H7 (cell line): ENCODE measurements around the gene COX4I1. TPM values are rescaled to one million over a fixed set of nuclear protein-coding genes. Genes with fewer than 3 reads are reported as not detected.

Experiments used
- DNase-seq: peaks from one replicate; pipeline ENCODE4 v3.0.0; 2012
- H3K27me3 ChIP-seq: 2 replicates; pipeline ENCODE4 v1.6.0; 2011; ENCODE audit warnings: mild to moderate bottlenecking, low read length; ENCODE audit not compliant: control insufficient read depth, insufficient read depth
- H3K36me3 ChIP-seq: replicated peaks from 2 replicates; pipeline ENCODE4 v1.5.1; 2011; ENCODE audit warnings: low read length; ENCODE audit not compliant: control insufficient read depth, insufficient read depth
- H3K4me3 ChIP-seq: 2 replicates; pipeline ENCODE4 v1.5.1; 2011; ENCODE audit warnings: low read depth, mild to moderate bottlenecking, control low read depth, low read length, moderate library complexity; ENCODE audit not compliant: insufficient read depth
- total RNA-seq: library from RNA; depleted of rRNA; stranded (reverse); fragments of >200 nt; shearing (Covaris generic); gene quantifications from 2 replicates; pipeline ENCODE4 v1.2.3, GENCODE V29; 2014

The COX4I1 gene
- total RNA-seq, 1 experiment from 2014 or later: 696 TPM

DNA sequence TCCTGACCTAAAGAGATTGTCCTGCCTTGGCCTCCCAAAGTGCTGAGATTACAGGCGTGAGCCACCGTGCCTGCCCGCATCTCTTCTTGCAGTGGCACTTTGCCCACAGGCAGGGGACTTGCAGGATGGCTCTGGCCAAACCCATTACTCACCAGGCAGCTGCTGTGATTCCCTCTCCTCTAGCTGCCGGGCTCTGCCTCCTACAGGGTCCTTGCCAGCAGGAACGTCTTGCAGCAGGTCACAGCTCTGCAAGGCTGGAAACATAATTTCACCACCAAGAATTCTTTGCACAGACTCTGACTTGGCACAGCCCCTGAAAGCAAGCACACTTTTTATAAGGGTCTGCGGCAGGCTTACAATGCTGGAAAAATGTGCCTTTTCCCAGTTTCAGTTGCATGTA is 20.3 kb downstream of the COX4I1 start:
- no peak for DNase-seq
- no peak overlapping the region for H3K4me3 ChIP-seq

DNA sequence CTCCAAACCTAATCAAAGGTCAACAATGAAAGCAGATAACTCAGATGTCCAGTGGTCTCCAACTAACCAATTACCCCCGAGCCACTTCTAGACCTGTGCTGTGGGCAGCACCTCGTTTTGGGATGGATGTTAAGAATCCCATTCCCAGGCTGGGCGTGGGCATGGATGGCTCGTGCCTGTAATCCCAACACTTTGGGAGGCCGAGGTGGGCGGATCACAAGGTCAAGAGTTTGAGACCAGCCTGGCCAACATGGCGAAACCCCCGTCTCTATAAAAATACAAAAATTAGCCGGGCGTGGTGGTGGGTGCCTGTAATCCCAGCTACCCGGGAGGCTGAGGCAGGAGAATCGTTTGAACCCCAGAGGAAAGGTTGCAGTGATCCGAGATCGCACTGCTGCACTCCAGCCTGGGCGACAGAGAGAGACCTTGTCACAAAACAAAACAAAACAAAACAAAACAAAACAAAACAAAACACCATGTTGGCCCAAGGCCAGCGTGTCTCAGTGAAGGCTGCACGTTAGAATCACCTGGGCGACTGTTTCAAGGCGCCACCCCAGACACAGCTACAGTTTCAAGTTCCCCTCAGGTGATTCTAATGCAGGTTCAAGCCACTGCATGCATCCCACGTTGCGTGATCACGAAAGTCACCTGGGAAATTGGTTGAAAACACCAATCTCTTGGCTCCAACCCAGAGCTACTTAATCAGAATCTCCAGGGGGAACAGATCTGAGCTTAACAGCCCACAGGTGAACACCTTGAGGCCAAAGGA is 21.3 kb downstream of the COX4I1 start:
- Histone ChIP-seq H3K36me3 (no peaks in the 10 kb centered on the region), H3K27me3 (peaks cover 3% of the 10 kb centered on the region; the same call in 1 of the 2 replicates), H3K4me3 (no peak overlapping the region)
- no peak for DNase-seq

More for the DNA sequence above, 20.3 kb downstream of the COX4I1 start:
- Histone ChIP-seq H3K27me3 (peaks cover 3% of the 10 kb centered on the region; the same call in 1 of the 2 replicates), H3K36me3 (no peaks in the 10 kb centered on the region)

GRCh38 chr16:85821390-85822135 is 22.1 kb downstream of the COX4I1 start:
- peaks cover 3% of the 10 kb centered on the region; the same call in 1 of the 2 replicates for H3K27me3 ChIP-seq
- no peak overlapping the region for H3K4me3 ChIP-seq
- DNase-seq: peak; percentile 95
- no peaks in the 10 kb centered on the region for H3K36me3 ChIP-seq

DNA sequence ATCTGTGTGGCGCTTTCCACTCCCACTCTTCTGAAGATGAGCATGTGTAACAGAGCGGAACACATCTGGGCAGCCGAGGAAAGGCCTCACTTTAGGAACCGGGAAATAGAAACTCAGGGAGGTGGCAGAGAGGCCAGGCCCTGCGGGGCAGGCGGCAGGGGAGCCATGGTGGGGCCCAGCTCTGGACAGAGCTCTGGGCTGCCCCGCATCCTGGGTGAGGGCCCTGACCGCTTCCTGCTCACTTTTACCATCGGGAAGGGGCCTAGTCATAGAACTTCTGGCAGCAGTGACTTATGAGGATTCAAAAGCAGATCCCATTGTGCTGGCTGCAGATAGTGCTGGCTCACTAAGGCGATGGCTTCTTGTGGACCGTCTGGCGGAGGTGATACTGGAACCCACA is 22.6 kb downstream of the COX4I1 start:
- no peak overlapping the region for H3K4me3 ChIP-seq
- DNase-seq: no peak
- peaks cover 3% of the 10 kb centered on the region; the same call in 1 of the 2 replicates for H3K27me3 ChIP-seq
- H3K36me3 ChIP-seq: no peaks in the 10 kb centered on the region

DNA sequence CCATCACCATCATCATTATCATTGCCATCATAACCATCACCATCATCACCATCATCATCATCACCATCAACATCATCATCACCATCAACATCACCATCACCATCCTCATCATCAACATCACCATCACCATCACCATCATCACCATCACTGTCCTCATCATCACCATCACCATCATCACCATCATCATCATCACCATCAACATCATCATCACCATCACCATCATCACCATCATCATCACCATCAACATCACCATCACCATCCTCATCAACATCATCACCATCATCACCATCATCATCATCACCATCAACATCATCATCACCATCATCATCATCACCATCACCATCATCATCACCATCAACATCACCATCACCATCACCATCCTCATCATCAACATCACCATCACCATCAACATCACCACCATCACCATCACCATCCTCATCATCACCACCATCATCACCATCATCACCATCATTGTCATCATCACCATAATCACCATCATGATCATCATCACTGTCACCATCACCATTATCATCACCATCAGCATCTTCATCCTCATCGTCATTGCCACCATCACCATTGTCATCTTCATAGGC is 23.9 kb downstream of the COX4I1 start:
- peaks cover 3% of the 10 kb centered on the region; the same call in 1 of the 2 replicates for H3K27me3 ChIP-seq
- H3K4me3 ChIP-seq: no peak overlapping the region
- H3K36me3 ChIP-seq: no peaks in the 10 kb centered on the region
- DNase-seq: no peak

- peaks cover 3% of the 10 kb centered on the region; the same call in 1 of the 2 replicates for H3K27me3 ChIP-seq
- peak; percentile 37 for DNase-seq
- no peak overlapping the region for H3K4me3 ChIP-seq
- no peaks in the 10 kb centered on the region for H3K36me3 ChIP-seq
Measured at GRCh38 chr16:85824161-85825135, 25.0 kb downstream of the COX4I1 start.

DNA sequence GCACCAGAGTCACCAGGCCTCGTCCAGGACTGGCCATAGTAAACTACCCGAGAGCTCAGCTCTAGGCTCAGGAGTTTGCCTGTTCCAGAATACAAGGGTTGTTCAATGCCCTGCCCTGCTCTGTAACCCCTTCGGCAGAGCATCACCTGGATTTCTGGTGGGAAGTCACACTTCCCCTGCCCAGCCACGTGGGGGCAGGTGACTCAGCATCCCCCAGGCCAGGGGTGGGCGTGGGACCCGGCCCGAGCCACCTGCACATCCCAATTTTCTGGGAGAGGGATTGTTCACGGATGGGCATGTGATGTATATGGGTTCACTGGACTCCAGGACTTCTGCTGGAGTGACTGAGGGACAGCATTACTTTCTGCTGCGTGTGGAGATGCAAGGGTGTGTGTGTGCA is 25.8 kb downstream of the COX4I1 start:
- peak; percentile 86 for DNase-seq
- Histone ChIP-seq H3K27me3 (no peaks in the 10 kb centered on the region), H3K36me3 (no peaks in the 10 kb centered on the region), H3K4me3 (no peak overlapping the region)

- no peak overlapping the region for H3K4me3 ChIP-seq
- DNase-seq: no peak
- no peaks in the 10 kb centered on the region for H3K27me3 ChIP-seq
- no peaks in the 10 kb centered on the region for H3K36me3 ChIP-seq
Measured at GRCh38 chr16:85826686-85827247, 27.3 kb downstream of the COX4I1 start.

GRCh38 chr16:85828166-85828565 is 28.7 kb downstream of the COX4I1 start:
- Histone ChIP-seq H3K36me3 (no peaks in the 10 kb centered on the region), H3K27me3 (no peaks in the 10 kb centered on the region), H3K4me3 (no peak overlapping the region)
- peak; percentile 22 for DNase-seq

DNA sequence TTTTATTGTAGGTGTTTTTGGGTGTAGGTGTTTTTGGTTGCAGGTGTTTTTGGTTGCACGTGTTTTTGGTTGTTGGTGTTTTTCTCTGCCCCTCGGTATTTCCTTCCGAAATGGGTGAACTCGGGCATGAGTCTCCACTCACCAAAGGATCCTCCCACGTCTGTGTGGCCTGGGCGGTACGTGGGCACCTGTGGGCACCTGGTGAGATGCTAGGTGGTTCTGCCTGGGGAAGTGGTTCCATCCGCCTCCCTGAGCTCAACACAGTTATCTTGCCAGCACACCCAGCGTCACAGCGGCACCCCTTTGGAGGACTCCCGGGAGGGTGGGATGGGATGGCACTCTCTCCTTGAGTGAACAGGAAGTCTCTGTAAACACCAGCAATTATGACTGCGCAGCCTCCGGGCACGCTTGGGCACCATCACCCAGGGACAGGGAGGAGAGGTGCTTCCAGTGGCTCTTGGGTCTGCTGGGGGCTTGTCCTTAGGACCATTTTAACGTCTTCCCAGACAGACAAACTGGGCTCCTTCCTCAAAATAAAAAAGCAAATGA is 29.8 kb downstream of the COX4I1 start:
- Histone ChIP-seq H3K4me3 (no peak overlapping the region), H3K27me3 (no peaks in the 10 kb centered on the region), H3K36me3 (no peaks in the 10 kb centered on the region)
- DNase-seq: no peak

DNA sequence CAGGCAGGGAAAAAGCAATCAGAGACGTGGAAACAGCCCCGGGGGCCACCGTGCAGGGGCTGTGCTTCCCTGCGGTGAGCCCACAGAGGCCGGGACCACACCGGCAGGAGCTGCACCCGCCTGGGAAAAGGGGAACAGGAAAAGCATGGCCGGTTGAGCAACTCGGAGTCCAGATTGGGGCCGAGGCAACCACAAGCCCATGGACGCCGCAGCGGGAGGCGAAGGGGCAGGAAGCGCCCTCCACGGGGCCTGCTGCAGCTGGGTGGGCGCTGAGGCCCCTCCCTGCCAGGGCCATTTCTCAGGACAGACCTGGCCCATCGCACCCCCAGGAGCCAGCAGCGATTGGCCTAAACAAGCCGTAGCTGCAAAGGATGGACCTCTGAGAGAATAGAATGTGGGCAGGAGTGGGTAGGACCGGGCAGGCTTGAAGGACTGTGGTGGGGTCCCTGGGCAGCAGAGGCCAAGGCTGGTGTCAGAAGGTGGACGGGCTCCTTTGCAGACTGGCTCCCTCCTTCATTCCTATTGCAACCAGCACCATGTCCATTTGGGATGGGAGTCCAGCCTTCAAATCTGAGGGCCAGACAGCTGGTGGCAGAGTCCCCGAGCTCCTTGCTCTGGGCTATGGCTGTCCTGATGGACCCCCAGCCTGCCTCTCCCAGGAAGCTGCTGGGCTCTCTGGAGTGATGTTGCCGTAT is 30.4 kb downstream of the COX4I1 start:
- H3K4me3 ChIP-seq: no peak overlapping the region
- no peaks in the 10 kb centered on the region for H3K36me3 ChIP-seq
- DNase-seq: peak; percentile 43
- H3K27me3 ChIP-seq: no peaks in the 10 kb centered on the region

DNA sequence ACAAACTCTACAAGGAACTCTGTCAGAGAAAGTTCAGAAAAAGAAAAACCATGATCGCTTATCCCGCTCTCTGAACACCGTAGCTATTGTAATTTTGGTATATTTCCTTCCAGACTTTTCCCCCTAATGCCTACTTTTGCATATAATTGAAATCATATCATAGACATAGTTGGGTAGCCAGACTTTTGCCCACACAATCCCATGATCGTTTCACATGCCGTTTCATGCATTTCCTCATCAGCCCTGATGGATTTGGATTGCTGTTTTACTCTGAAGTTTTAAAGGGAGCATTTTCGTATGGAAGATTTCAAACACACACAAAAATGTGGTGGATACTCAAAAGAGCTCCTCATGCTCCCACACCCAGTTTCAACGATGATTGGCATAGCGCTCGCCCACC is 31.3 kb downstream of the COX4I1 start:
- no peaks in the 10 kb centered on the region for H3K27me3 ChIP-seq
- DNase-seq: no peak
- no peak overlapping the region for H3K4me3 ChIP-seq
- H3K36me3 ChIP-seq: no peaks in the 10 kb centered on the region

- H3K36me3 ChIP-seq: no peaks in the 10 kb centered on the region
- peak; percentile 46 for DNase-seq
- H3K27me3 ChIP-seq: no peaks in the 10 kb centered on the region
- no peak overlapping the region for H3K4me3 ChIP-seq
Measured at GRCh38 chr16:85832570-85833218, 33.2 kb downstream of the COX4I1 start.
